ENCODE measurements around the gene PEAK1.
"Not testable (repeated sequence)": the region's sequence is repeated elsewhere in the genome, so short reads cannot be mapped to it uniquely, and the experiment has no call there.

Gene PEAK1

DNA sequence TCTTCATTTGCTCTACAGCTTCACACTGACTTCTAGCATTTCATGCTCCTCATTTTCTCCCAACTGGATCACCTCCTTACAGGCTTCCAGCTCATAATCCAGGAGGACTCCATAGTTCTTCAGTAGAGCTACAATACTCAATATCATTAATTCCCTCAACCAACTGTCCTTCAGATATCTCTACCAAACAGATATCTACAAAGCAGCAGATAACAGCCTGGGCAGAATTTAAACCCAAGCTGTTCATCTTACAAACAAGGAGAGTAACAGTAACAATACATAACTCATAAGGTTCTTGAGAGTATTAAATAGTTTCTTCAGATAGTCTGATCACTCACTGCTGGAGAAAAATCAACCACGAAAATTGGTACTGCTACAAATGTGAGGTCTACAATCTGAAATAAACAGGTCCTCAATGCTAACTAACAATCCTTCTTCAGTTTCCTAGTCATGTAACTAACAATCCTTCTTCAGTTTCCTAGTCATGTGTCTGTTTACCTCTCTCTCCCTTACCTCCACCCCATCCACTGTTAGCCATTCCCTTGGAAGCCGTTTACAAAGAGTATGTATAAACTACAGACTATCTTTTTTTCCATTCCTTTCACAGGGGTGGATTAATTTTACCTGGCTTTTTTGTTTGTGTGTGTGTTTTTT lies 5.0 kb downstream of the PEAK1 start:
- WGBS (ENCODE audit: insufficient coverage, insufficient read length): no CpG with 5 or more reads among the region's 2 CpGs

GRCh38 chr15:77413699-77414349 lies 6.1 kb downstream of the PEAK1 start:
- WGBS (ENCODE audit: insufficient coverage, insufficient read length): no CpG with 5 or more reads among the region's 4 CpGs

More for the DNA sequence above, 5.0 kb downstream of the PEAK1 start:
- Histone ChIP-seq H3K27ac (ENCODE audit: low read length) (no peak overlapping the region), H3K27me3 (ENCODE audit: control insufficient read depth, insufficient read depth, low read length) (no peaks in the 10 kb centered on the region), H3K36me3 (ENCODE audit: control insufficient read depth, insufficient read depth, low read length) (no peaks in the 10 kb centered on the region), H3K4me1 (ENCODE audit: control insufficient read depth, insufficient read depth, low read length) (peaks cover 2% of the 10 kb centered on the region; the same call in 1 of the 2 replicates), H3K9me3 (ENCODE audit: control insufficient read depth, insufficient read depth, low read length) (no peaks in the 10 kb centered on the region), H3K4me3 (ENCODE audit: low read length) (no peak overlapping the region)
- no peak for DNase-seq (ENCODE audit: low read depth, low spot score)

DNA sequence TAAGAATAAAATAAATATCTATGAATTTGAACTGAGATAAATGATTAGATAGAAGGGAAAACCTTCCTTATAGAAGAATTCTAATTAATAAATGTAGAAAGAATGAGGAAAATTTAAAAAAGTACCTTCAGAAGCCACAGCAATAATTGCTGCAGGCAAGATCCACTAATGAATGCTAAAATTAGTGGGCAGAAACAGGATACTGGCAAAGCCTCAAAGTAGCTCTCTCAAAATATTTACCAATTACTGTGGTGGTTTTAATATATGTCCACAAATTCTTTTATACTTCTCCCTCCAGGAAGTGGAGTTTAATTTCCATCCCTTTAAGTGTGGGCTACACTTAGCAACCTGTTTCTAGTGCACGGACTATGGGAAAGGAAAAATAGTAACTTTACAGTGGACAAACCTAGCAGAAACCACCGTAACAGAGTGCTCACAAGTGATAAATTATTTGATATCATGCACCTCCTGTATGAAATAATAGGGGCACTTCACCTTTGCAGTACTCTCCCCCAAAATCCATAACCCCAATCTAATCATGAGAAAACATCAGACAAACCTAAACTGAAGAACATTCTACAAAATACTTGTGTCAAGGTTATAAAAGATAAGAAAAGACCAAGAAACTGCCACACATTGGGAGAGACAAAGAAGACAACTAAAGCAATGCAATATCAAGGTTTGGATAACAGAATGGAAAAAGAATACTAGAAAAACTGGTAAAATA lies 6.8 kb downstream of the PEAK1 start:
- peaks cover 2% of the 10 kb centered on the region; the same call in 1 of the 2 replicates for H3K4me1 ChIP-seq (ENCODE audit: control insufficient read depth, insufficient read depth, low read length)
- no peak overlapping the region for H3K4me3 ChIP-seq (ENCODE audit: low read length)
- H3K27me3 ChIP-seq (ENCODE audit: control insufficient read depth, insufficient read depth, low read length): no peaks in the 10 kb centered on the region
- no peak for DNase-seq (ENCODE audit: low read depth, low spot score)
- H3K9me3 ChIP-seq (ENCODE audit: control insufficient read depth, insufficient read depth, low read length): no peaks in the 10 kb centered on the region
- no CpG with 5 or more reads among the region's 2 CpGs for WGBS (ENCODE audit: insufficient coverage, insufficient read length)
- H3K27ac ChIP-seq (ENCODE audit: low read length): no peak overlapping the region
- H3K36me3 ChIP-seq (ENCODE audit: control insufficient read depth, insufficient read depth, low read length): no peaks in the 10 kb centered on the region

More at GRCh38 chr15:77413699-77414349, 6.1 kb downstream of the PEAK1 start:
- no peaks in the 10 kb centered on the region for H3K27me3 ChIP-seq (ENCODE audit: control insufficient read depth, insufficient read depth, low read length)
- no peaks in the 10 kb centered on the region for H3K36me3 ChIP-seq (ENCODE audit: control insufficient read depth, insufficient read depth, low read length)
- H3K27ac ChIP-seq (ENCODE audit: low read length): no peak overlapping the region
- no peak for DNase-seq (ENCODE audit: low read depth, low spot score)
- H3K4me3 ChIP-seq (ENCODE audit: low read length): no peak overlapping the region
- H3K9me3 ChIP-seq (ENCODE audit: control insufficient read depth, insufficient read depth, low read length): no peaks in the 10 kb centered on the region
- peaks cover 2% of the 10 kb centered on the region; the same call in 1 of the 2 replicates for H3K4me1 ChIP-seq (ENCODE audit: control insufficient read depth, insufficient read depth, low read length)

DNA sequence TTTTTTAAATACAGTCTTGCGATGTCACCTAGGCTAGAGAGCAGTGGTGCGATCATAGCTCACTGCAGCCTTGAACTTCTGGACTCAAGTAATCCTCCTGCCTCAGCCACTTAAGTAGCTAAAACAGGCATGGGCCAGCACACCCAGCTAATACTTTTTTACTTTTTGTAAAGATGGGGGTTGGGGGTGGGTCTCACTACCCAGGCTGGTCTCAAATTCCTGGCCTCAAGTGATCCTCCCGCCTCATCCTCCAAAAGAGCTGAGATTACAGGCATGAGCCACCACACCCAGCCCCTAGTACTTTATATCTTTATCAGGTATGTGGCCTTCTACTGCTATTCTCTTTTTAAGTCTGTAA lies 8.3 kb downstream of the PEAK1 start:
- Histone ChIP-seq H3K27me3 (ENCODE audit: control insufficient read depth, insufficient read depth, low read length) (no peaks in the 10 kb centered on the region), H3K4me3 (ENCODE audit: low read length) (no peak overlapping the region), H3K27ac (ENCODE audit: low read length) (no peak overlapping the region), H3K4me1 (ENCODE audit: control insufficient read depth, insufficient read depth, low read length) (no peaks in the 10 kb centered on the region), H3K9me3 (ENCODE audit: control insufficient read depth, insufficient read depth, low read length) (no peaks in the 10 kb centered on the region), H3K36me3 (ENCODE audit: control insufficient read depth, insufficient read depth, low read length) (no peaks in the 10 kb centered on the region)
- no CpG with 5 or more reads among the region's 3 CpGs for WGBS (ENCODE audit: insufficient coverage, insufficient read length)
- no peak for DNase-seq (ENCODE audit: low read depth, low spot score)

DNA sequence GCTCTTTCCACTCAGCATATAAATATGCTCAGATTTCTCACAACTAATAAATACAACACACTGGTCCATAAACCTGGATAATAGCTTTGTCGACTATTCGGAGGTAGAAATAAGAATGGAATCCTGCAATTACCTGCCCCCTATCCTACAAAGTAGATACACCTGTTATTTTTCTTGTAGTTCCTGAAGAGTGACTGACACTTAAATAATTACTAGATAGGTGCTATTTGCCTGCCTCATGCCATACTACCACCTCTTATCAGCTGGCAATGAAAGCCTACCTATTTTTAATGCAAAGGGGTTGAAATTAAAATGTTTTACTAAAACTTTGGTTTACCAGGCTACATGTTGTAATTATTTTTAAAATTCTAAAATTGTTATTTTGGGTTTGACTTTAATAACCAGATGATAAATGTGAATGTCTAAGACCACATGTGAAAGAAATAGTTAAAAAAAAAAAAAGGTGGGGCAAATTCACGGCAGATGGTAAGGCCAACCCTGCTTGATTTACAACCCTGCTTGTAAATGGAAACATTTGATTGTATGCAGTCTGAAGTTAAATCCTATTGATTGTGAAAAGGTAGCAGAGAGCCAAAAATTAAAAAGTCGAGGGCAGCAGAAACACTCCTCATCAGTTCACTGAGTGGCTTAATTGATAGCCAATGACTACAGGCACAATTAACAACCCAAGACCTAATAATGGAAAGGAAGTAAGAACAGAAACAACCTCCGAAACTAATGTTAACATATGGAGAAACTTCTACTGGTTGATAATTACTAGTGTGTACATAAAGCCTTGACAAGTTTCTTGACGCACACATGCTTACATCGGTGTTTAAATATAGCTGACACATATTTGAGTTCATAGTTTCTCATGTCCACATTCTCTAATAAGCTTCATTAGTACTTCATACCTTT lies 8.9 kb downstream of the PEAK1 start:
- H3K4me3 ChIP-seq (ENCODE audit: low read length): no peak overlapping the region
- no peak overlapping the region for H3K27ac ChIP-seq (ENCODE audit: low read length)
- no peaks in the 10 kb centered on the region for H3K36me3 ChIP-seq (ENCODE audit: control insufficient read depth, insufficient read depth, low read length)
- DNase-seq (ENCODE audit: low read depth, low spot score): no peak
- no peaks in the 10 kb centered on the region for H3K4me1 ChIP-seq (ENCODE audit: control insufficient read depth, insufficient read depth, low read length)
- WGBS (ENCODE audit: insufficient coverage, insufficient read length): no CpG with 5 or more reads among the region's 7 CpGs
- H3K9me3 ChIP-seq (ENCODE audit: control insufficient read depth, insufficient read depth, low read length): no peaks in the 10 kb centered on the region
- H3K27me3 ChIP-seq (ENCODE audit: control insufficient read depth, insufficient read depth, low read length): no peaks in the 10 kb centered on the region

GRCh38 chr15:77410157-77410500 lies 9.8 kb downstream of the PEAK1 start:
- DNase-seq (ENCODE audit: low read depth, low spot score); H3K27ac ChIP-seq (ENCODE audit: low read length); H3K9me3 ChIP-seq (ENCODE audit: control insufficient read depth, insufficient read depth, low read length); H3K36me3 ChIP-seq (ENCODE audit: control insufficient read depth, insufficient read depth, low read length); H3K4me3 ChIP-seq (ENCODE audit: low read length); H3K4me1 ChIP-seq (ENCODE audit: control insufficient read depth, insufficient read depth, low read length); H3K27me3 ChIP-seq (ENCODE audit: control insufficient read depth, insufficient read depth, low read length): not testable (repeated sequence)
- no CpG with 5 or more reads among the region's 7 CpGs for WGBS (ENCODE audit: insufficient coverage, insufficient read length)

DNA sequence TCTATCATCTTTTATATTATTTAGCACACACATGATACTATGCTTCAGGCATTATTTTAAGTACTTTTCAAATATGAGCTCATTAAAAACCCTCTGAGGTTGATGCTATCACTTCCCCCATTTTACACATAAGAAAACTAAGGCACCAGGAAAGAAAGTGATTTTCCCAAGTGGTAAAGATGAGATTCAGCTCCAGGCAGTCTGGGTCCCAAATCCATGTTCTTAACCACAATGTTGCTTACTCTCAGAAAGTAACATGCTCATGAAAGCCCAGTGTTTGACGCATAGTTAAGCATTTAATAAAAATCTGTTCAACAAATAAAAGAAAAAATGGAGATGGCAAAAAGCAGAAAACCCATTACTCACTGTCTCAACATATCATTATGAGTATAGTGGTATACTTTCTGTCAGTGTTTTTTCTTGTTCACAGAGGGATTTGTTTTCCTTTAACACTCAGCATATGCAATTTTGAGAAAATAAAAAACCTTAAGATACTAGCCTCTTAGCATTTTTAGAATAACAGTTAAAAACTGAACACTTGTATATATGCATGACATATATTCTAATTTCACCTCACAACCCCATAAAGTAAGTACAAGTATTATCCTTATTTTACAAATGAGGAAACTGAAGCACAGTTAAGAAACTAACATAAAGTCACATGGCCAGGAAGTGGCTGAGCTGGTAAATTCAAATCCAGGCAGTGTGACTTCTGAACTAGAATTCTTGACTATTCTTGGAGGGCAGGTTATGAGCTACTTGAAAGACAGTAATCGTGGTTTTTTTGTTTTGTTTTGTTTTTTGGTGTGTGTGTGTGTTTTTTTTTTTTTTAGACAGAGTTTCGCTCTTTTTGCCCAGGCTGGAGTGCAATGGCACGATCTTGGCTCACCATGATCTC lies 10.4 kb downstream of the PEAK1 start:
- 100% methylated on average over 1 of the region's 4 CpGs for WGBS (ENCODE audit: insufficient coverage, insufficient read length)
- H3K36me3 ChIP-seq (ENCODE audit: control insufficient read depth, insufficient read depth, low read length): no peaks in the 10 kb centered on the region
- H3K9me3 ChIP-seq (ENCODE audit: control insufficient read depth, insufficient read depth, low read length): no peaks in the 10 kb centered on the region
- H3K27me3 ChIP-seq (ENCODE audit: control insufficient read depth, insufficient read depth, low read length): no peaks in the 10 kb centered on the region
- H3K27ac ChIP-seq (ENCODE audit: low read length): no peak overlapping the region
- H3K4me1 ChIP-seq (ENCODE audit: control insufficient read depth, insufficient read depth, low read length): no peaks in the 10 kb centered on the region
- no peak overlapping the region for H3K4me3 ChIP-seq (ENCODE audit: low read length)
- DNase-seq (ENCODE audit: low read depth, low spot score): no peak

DNA sequence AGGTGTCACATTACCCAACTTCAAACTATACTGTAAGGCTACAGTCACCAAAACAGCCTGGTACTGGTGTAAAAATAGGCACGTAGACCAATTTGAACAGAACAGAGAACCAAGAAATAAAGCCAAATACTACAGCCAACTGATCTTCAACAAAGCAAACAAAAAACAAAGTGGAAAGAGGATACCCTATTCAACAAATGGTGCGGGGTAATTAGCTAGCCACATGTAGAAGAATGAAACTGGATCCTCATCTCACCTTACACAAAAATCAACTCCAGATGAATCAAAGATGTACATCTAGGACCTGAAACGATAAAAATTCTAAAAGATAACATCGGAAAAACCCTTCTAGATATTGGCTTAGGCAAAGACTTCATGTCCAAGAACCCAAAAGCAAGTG lies 13.1 kb downstream of the PEAK1 start:
- DNase-seq (ENCODE audit: low read depth, low spot score): no peak
- H3K36me3 ChIP-seq (ENCODE audit: control insufficient read depth, insufficient read depth, low read length): no peaks in the 10 kb centered on the region
- no peak overlapping the region for H3K27ac ChIP-seq (ENCODE audit: low read length)
- no CpG with 5 or more reads among the region's 4 CpGs for WGBS (ENCODE audit: insufficient coverage, insufficient read length)
- no peaks in the 10 kb centered on the region for H3K4me1 ChIP-seq (ENCODE audit: control insufficient read depth, insufficient read depth, low read length)
- no peak overlapping the region for H3K4me3 ChIP-seq (ENCODE audit: low read length)
- H3K27me3 ChIP-seq (ENCODE audit: control insufficient read depth, insufficient read depth, low read length): no peaks in the 10 kb centered on the region
- no peaks in the 10 kb centered on the region for H3K9me3 ChIP-seq (ENCODE audit: control insufficient read depth, insufficient read depth, low read length)

DNA sequence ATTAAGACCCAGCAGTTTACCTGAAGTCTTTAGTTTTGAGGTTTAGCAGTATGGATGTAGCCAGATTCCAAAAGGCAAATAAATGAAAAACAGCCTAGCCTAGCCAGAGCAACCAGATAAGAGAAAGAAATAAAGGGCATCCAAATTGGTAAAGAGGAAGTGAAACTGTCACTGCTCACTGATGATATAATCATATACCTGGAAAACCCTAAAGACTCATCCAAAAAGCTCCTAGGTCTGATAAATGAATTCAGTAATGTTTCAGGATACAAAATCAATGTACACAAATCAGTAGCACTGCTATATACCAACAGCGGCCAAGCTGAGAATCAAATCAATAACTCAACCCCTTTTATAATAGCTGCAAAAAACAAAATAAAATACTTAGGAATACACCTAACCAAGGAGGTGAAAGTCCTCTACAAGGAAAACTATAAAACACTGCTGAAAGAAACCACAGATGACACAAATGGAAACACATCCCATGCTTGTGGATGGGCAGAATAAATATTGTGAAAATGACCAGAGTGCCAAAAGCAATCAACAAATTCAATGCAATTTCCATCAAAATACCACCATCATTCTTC lies 13.6 kb downstream of the PEAK1 start:
- not testable (repeated sequence) for H3K9me3 ChIP-seq (ENCODE audit: control insufficient read depth, insufficient read depth, low read length); H3K4me3 ChIP-seq (ENCODE audit: low read length); DNase-seq (ENCODE audit: low read depth, low spot score); H3K36me3 ChIP-seq (ENCODE audit: control insufficient read depth, insufficient read depth, low read length); H3K4me1 ChIP-seq (ENCODE audit: control insufficient read depth, insufficient read depth, low read length); H3K27me3 ChIP-seq (ENCODE audit: control insufficient read depth, insufficient read depth, low read length); H3K27ac ChIP-seq (ENCODE audit: low read length)
- WGBS (ENCODE audit: insufficient coverage, insufficient read length): no CpG with 5 or more reads among the region's 1 CpG
